ENCODE measurements around the gene SLC25A47. TPM values are rescaled to one million over a fixed set of nuclear protein-coding genes. Genes with fewer than 3 reads are reported as not detected.

Gene SLC25A47
- total and polyA plus RNA-seq, 2 donors (not counting 3 experiments of a cell fraction or from before 2014, with no cell fraction given) = not detected

GRCh38 chr14:100325231-100325632, 2.1 kb downstream of the SLC25A47 start:
- intact Hi-C loops (cut with micrococcal nuclease) = no loop called here
- no peaks in the 10 kb centered on the region for H4K20me1 ChIP-seq (replicated peaks; ENCODE audit: control insufficient read depth, extremely low read depth, insufficient read depth, low read length)
- DNase-seq (ENCODE audit: low read depth, low spot score) = no peak
- ChIA-PET CTCF (no interaction called here), POLR2A (no interaction called here)
- no TSS peak for BruUV-seq (replicated peaks)
- no peak for FAIRE-seq
- dilution Hi-C loops (cut with MboI; ENCODE audit: extremely low pct_ligation_motif_present, low sequenced_read_pairs) = no loop called here
- no peaks in the 10 kb centered on the region for H3K27me3 ChIP-seq (ENCODE audit: control insufficient read depth in 2 of 2, insufficient read depth in 2 of 2, low read length in 2 of 2)
- H3K4me2 ChIP-seq (ENCODE audit: insufficient read depth, low read length) = no peak overlapping the region
- no peak overlapping the region for H3K4me3 ChIP-seq (replicated peaks in 1 of 3; ENCODE audit: insufficient read depth in 1 of 3, low read depth in 1 of 3, low read length in 3 of 3)
- no peaks in the 10 kb centered on the region for H3K9me3 ChIP-seq (replicated peaks; ENCODE audit: control insufficient read depth, insufficient read depth, low read length)
- H3K9me1 ChIP-seq (replicated peaks; ENCODE audit: control insufficient read depth, extremely low read depth, insufficient read depth, low read length) = no peaks in the 10 kb centered on the region
- no peaks in the 10 kb centered on the region for H3K79me2 ChIP-seq (ENCODE audit: control insufficient read depth, insufficient read depth, low read length)
- TF ChIP-seq POLR2A (IDR thresholded peaks at IDR 0.05; ENCODE audit: low read depth, low read length) (no peak), MYC (IDR thresholded peaks at IDR 0.05; ENCODE audit: low read depth, low read length) (no peak), JUN (IDR thresholded peaks at IDR 0.05; ENCODE audit: borderline replicate concordance, insufficient read depth, insufficient read length, low read depth) (no peak), POLR2AphosphoS5 (IDR thresholded peaks at IDR 0.05; ENCODE audit: insufficient read depth, low read depth, low read length) (no peak), EZH2 (IDR thresholded peaks at IDR 0.05; ENCODE audit: borderline replicate concordance, low read depth, low read length, severe bottlenecking) (no peak), FOS (IDR thresholded peaks at IDR 0.05; ENCODE audit: borderline replicate concordance, insufficient read depth, low read length) (no peak), MAX (IDR thresholded peaks at IDR 0.05; ENCODE audit: insufficient read depth, insufficient read length) (no peak), CTCF (IDR thresholded peaks at IDR 0.05; ENCODE audit: extremely low read depth in 1 of 2, insufficient read depth in 1 of 2, low read depth in 1 of 2, low read length in 2 of 2) (no peak), GATA2 (IDR thresholded peaks at IDR 0.05; ENCODE audit: insufficient read depth, insufficient read length, low read depth, low read length) (no peak)
- no peak overlapping the region for H2AFZ ChIP-seq (ENCODE audit: low read depth, low read length)
- no peaks in the 10 kb centered on the region for H3K4me1 ChIP-seq (ENCODE audit: control insufficient read depth, extremely low read depth, insufficient read depth, low read length)
- no peak overlapping the region for H3K9ac ChIP-seq (replicated peaks; ENCODE audit: extremely low read depth, insufficient read depth, low read length)
- no peaks in the 10 kb centered on the region for H3K36me3 ChIP-seq (ENCODE audit: control insufficient read depth in 2 of 2, extremely low read depth in 1 of 2, insufficient read depth in 2 of 2, low read length in 2 of 2)
- H3K27ac ChIP-seq (ENCODE audit: insufficient read depth, low read depth, low read length) = no peak overlapping the region
